AG10803 (cell line): ENCODE data around the gene TRIM7.

ENCODE experiments used
- DNase-seq: peaks from one replicate; pipeline ENCODE4 v3.0.0; 2010; ENCODE audit warnings: low read depth
- H3K4me3 ChIP-seq: 2 replicates; pipeline ENCODE4 v1.5.1; 2011; ENCODE audit warnings: mild to moderate bottlenecking, low read length, control low read depth
- CTCF ChIP-seq: conservative IDR thresholded peaks from 2 replicates; pipeline ENCODE4 v1.5.1; 2011; ENCODE audit warnings: mild to moderate bottlenecking, low read length, control low read depth, inconsistent platforms

The TRIM7 gene

GRCh38 chr5:181236471-181236870 lies 31.5 kb upstream of the TRIM7 start:
- no peak for TF ChIP-seq CTCF
- no peak for DNase-seq
- H3K4me3 ChIP-seq, result no peak overlapping the region

- no peak for TF ChIP-seq CTCF
- no peak overlapping the region for H3K4me3 ChIP-seq
- DNase-seq, result no peak
Measured at GRCh38 chr5:181235689-181236366, 30.8 kb upstream of the TRIM7 start.

DNA sequence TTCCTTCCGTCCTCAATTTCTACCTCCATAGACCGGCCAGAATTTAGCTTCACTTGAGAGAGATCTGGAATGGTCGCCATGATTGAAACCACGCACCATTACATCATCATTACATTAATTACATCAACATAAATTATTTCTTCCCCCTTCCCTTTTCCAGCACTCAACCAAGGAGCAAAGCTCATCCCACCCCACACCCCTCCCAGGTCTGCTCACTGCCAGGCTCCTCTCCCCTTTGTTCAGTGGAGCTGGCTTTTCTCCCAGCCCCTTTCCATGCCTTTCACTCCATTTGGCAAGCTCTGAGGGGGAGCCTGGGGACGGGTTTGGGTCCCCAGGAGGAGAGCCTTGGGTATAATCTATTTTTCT lies 30.3 kb upstream of the TRIM7 start:
- DNase-seq, result no peak
- TF ChIP-seq CTCF, result no peak
- H3K4me3 ChIP-seq, result no peak overlapping the region

DNA sequence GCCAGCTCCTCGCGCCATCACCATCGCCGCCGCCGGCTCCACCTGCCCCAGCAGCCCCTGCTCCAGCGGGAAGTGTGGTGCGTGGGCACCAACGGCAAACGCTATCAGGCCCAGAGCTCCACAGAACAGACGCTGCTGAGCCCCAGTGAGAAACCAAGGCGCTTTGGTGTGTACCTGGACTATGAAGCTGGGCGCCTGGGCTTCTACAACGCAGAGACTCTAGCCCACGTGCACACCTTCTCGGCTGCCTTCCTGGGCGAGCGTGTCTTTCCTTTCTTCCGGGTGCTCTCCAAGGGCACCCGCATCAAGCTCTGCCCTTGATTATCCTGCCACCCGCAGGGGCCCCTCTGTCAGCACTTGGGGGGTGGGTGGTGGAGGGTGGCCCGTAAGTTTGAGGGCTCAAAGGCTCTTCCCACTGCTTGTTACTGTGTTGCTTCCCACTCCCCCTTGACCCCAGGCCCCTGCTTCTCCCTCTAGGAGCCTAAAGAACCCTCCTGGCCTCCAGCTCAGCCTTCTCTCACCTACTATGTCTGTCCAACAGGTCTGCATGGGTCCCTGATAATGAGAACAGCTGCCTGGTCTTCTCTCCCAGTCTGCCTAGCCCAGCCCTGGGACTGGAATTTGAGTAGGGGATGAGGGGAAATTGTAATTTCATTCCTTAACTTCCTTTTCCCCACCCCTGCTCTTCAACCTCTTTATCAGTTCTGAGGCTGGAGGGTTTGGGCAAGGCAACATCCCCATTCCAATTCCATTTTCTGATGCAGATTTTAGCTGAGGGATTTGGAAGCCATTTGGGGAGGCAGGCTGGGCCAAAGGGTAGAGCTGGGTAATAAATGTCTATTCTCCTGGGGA lies 29.7 kb upstream of the TRIM7 start:
- H3K4me3 ChIP-seq, result no peak overlapping the region
- TF ChIP-seq CTCF, result no peak
- DNase-seq, result no peak

- TF ChIP-seq CTCF, result no peak
Measured at GRCh38 chr5:181233801-181234454, 28.9 kb upstream of the TRIM7 start.

GRCh38 chr5:181233088-181233800 lies 28.2 kb upstream of the TRIM7 start:
- no peak for DNase-seq
- TF ChIP-seq CTCF, result no peak
- no peak overlapping the region for H3K4me3 ChIP-seq

More at GRCh38 chr5:181233801-181234454, 28.9 kb upstream of the TRIM7 start:
- H3K4me3 ChIP-seq, result no peak overlapping the region
- DNase-seq, result no peak
